Measurements from ENCODE around the gene AP1G2.

GRCh38 chr14:23578560-23579310, 11.1 kb upstream of the AP1G2 start, which contains the start of gene JPH4:
- TF ChIP-seq EZH2 (IDR thresholded peaks at IDR 0.05) (no peak), POLR2AphosphoS5 (IDR thresholded peaks at IDR 0.05; ENCODE audit: borderline replicate concordance, low read depth, low read length) (no peak), FOXP2 (optimal IDR thresholded peaks at IDR 0.05; ENCODE audit: control extremely low read depth, extremely low read length, insufficient read depth) (no peak)
